BJ (cell line): ENCODE data around the gene POMT1. TPM values are rescaled to one million over a fixed set of nuclear protein-coding genes. Genes with fewer than 3 reads are reported as not detected.
"Not testable (repeated sequence)": the region's sequence is repeated elsewhere in the genome, so short reads cannot be mapped to it uniquely, and the experiment has no call there.

ENCODE experiments used
- CTCF ChIA-PET: fragments of 350-600 bp; formaldehyde crosslinking; extraction: SDS; loops from one replicate; lab custom pipeline; 2021; ENCODE audit warnings: antibody characterized with exemption, inconsistent platforms; lab: Yijun Ruan, JAX
- POLR2A ChIA-PET: fragments of 300-600 bp; sonication (Branson Sonifier 250); formaldehyde crosslinking; extraction: SDS; loops from one replicate; lab custom pipeline; 2021; ENCODE audit warnings: antibody characterized with exemption; lab: Charles Lee
- DNase-seq: peaks from one replicate; pipeline ENCODE4 v3.0.0-alpha.2; 2011; ENCODE audit warnings: low read depth
- H3K27me3 ChIP-seq: 2 replicates; pipeline ENCODE4 v1.6.0; 2011; ENCODE audit warnings: low read length; ENCODE audit not compliant: control insufficient read depth, insufficient read depth
- H3K36me3 ChIP-seq: 2 replicates; pipeline ENCODE4 v1.5.1; 2011; ENCODE audit warnings: low read length; ENCODE audit not compliant: control insufficient read depth, insufficient read depth
- H3K4me3 ChIP-seq: 2 replicates; pipeline ENCODE4 v1.5.1; 2011; ENCODE audit warnings: low read depth, mild to moderate bottlenecking, control low read depth, low read length
- CTCF ChIP-seq: IDR thresholded peaks from 2 replicates; pipeline ENCODE4 v1.5.1; 2011; ENCODE audit warnings: low read depth, mild to moderate bottlenecking, control low read depth, inconsistent platforms, low read length, moderate library complexity; ENCODE audit not compliant: insufficient read depth
- polyA plus RNA-seq: library from polyadenylated mRNA; depleted of rRNA; stranded (reverse); fragments of >200 nt; gene quantifications from 2 replicates; pipeline ENCODE4 v1.2.3, GENCODE V29; 2011

POMT1 gene
- polyA plus RNA-seq, 1 experiment: 32.1 TPM

GRCh38 chr9:131513177-131513576, 10.5 kb downstream of the POMT1 start:
- TF ChIP-seq CTCF: no peak
- Histone ChIP-seq H3K27me3 (no peaks in the 10 kb centered on the region), H3K36me3 (peaks cover 39% of the 10 kb centered on the region), H3K4me3 (no peak overlapping the region)
- ChIA-PET CTCF (interaction anchor here (0.5 to 1.4 kb wide), 3 partner anchors 9 to 535 kb away, joined by 3 to 4 read pairs (median 3); no protein-coding TSS in a partner anchor), POLR2A (no interaction called here)
- no peak for DNase-seq

- CTCF ChIA-PET, H3K27me3 ChIP-seq, H3K4me3 ChIP-seq, DNase-seq, POLR2A ChIA-PET: not testable (repeated sequence)
- H3K36me3 ChIP-seq: peaks cover 55% of the 10 kb centered on the region
These were observed 12.9 kb downstream of the POMT1 start for GRCh38 chr9:131515559-131516031.

- CTCF ChIA-PET: no interaction called here
- TF ChIP-seq CTCF: no peak
- peaks cover 53% of the 10 kb centered on the region for H3K36me3 ChIP-seq
These were observed 13.4 kb downstream of the POMT1 start for GRCh38 chr9:131516100-131516499.

GRCh38 chr9:131516930-131517329, 14.2 kb downstream of the POMT1 start:
- no peaks in the 10 kb centered on the region for H3K27me3 ChIP-seq
- peaks cover 53% of the 10 kb centered on the region for H3K36me3 ChIP-seq
- DNase-seq: no peak
- TF ChIP-seq CTCF: no peak
- ChIA-PET POLR2A (no interaction called here), CTCF (interaction anchor here (0.6 to 0.7 kb wide), 2 partner anchors 16 to 224 kb away, joined by 3 read pairs; no protein-coding TSS in a partner anchor)
- no peak overlapping the region for H3K4me3 ChIP-seq

More at GRCh38 chr9:131516100-131516499, 13.4 kb downstream of the POMT1 start:
- H3K4me3 ChIP-seq: no peak overlapping the region
- DNase-seq: no peak
- H3K27me3 ChIP-seq: no peaks in the 10 kb centered on the region
- POLR2A ChIA-PET: no interaction called here

GRCh38 chr9:131517761-131518190, 15.1 kb downstream of the POMT1 start:
- Histone ChIP-seq H3K4me3 (no peak overlapping the region), H3K36me3 (peaks cover 50% of the 10 kb centered on the region), H3K27me3 (no peaks in the 10 kb centered on the region)
- TF ChIP-seq CTCF: no peak
- ChIA-PET POLR2A (no interaction called here), CTCF (no interaction called here)
- no peak for DNase-seq

GRCh38 chr9:131518553-131518952, 15.8 kb downstream of the POMT1 start:
- TF ChIP-seq CTCF: no peak
- CTCF ChIA-PET: no interaction called here
- POLR2A ChIA-PET: no interaction called here
- no peak for DNase-seq
- Histone ChIP-seq H3K27me3 (no peaks in the 10 kb centered on the region), H3K4me3 (no peak overlapping the region), H3K36me3 (peaks cover 46% of the 10 kb centered on the region)
